Central memory CD8-positive, alpha-beta T cell (primary cell): ENCODE data around the gene RNF144A.

ENCODE experiments used
- ATAC-seq: fragments of 150-1000 bp; cut with Tn5 transposase; replicated peaks from 2 replicates; pipeline ENCODE4 v1.10.0; 2022; ENCODE audit warnings: mild to moderate bottlenecking, moderate FRiP score, moderate number of reproducible peaks; ENCODE audit not compliant: poor library complexity, severe bottlenecking; ENCODE audit errors: extremely low read depth
- DNase-seq, 2 donors: peaks; one replicate each; pipeline ENCODE4 v3.0.0; 2021; ENCODE audit warnings: low spot score in 2 of 2
- H3K27ac Mint-ChIP-seq: one replicate; pipeline ENCODE4 v1.8.0; 2022; ENCODE audit warnings: low read depth, mild to moderate bottlenecking, moderate library complexity, mixed read lengths
- H3K27me3 Mint-ChIP-seq: one replicate; pipeline ENCODE4 v1.8.0; 2022; ENCODE audit warnings: mixed read lengths
- H3K36me3 Mint-ChIP-seq: one replicate; pipeline ENCODE4 v1.8.0; 2022; ENCODE audit warnings: mild to moderate bottlenecking, moderate library complexity, mixed read lengths; ENCODE audit not compliant: insufficient read depth
- H3K4me1 Mint-ChIP-seq: one replicate; pipeline ENCODE4 v1.8.0; 2022; ENCODE audit warnings: mixed read lengths
- H3K4me3 Mint-ChIP-seq: one replicate; pipeline ENCODE4 v1.8.0; 2022; ENCODE audit warnings: mild to moderate bottlenecking, moderate library complexity, mixed read lengths
- H3K9me3 Mint-ChIP-seq: one replicate; pipeline ENCODE4 v1.8.0; 2022; ENCODE audit warnings: mixed read lengths

RNF144A gene

DNA sequence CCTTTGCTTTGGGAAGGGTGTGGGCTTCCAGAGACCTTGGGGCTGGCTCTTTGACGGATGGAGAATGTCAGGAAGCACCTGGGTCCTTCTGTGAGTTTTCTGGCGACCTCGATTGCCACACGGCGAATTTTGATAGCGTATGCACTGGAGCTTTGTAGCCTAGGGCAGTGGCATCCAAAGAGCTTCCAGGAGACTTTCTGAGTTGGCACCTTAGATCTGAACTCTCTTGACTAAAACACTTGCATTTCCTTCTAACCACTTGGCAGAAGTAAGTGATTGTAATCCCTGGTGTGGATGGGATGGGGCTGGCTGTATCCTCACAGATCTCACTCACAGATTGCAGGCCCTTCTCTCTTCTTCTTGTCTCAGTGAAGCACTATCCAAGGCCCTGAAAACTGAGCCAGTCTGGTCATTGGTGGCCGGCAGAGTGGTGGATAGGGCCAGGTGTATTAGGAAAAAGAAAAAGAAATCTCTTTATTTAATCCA, 7.8 kb downstream of the RNF144A start:
- Mint-ChIP-seq H3K27ac (peak overlapping the region; percentile 2), H3K27me3 (no peaks in the 10 kb centered on the region), H3K36me3 (peaks cover 2% of the 10 kb centered on the region), H3K4me1 (peaks cover 89% of the 10 kb centered on the region), H3K4me3 (no peak overlapping the region), H3K9me3 (no peaks in the 10 kb centered on the region)
- ATAC-seq (no peak), DNase-seq (no peak)

DNA sequence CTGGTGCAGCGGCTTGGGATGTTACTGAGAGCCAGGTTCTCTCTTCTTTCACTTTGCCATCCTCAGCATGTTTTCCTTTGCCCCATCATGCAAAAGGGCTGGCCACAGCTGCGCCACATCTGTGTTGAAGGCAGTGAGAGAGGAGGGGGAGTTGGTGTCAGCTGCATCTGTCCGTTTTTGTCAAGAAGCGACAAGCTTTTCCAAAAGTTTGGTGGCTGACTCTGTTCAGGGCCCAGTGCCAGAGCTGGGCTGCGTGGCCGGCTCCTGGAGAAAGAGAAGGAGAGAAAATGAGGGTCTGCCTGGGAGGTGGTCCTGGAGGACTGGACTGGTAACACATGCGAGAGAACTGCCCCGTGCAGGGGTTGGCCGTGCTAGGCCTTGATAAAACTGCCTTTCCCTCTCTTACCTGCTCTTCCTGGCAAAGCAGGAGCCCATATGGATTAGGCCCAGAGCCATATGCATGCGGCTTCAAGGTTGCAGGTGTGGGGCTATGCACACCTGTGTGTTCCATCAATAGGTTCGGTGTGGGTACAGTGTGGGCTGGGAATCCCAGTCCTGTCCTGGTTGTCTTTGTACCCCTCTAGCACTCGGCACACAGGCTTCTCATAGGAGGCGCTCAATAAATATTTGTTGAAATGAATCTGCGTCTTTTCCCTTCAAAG, 9.0 kb downstream of the RNF144A start:
- Mint-ChIP-seq H3K4me3 (no peak overlapping the region), H3K36me3 (peaks cover 2% of the 10 kb centered on the region), H3K27me3 (no peaks in the 10 kb centered on the region), H3K27ac (peak overlapping the region; percentile 2), H3K4me1 (peaks cover 79% of the 10 kb centered on the region), H3K9me3 (no peaks in the 10 kb centered on the region)
- DNase-seq (no peak), ATAC-seq (no peak)

DNA sequence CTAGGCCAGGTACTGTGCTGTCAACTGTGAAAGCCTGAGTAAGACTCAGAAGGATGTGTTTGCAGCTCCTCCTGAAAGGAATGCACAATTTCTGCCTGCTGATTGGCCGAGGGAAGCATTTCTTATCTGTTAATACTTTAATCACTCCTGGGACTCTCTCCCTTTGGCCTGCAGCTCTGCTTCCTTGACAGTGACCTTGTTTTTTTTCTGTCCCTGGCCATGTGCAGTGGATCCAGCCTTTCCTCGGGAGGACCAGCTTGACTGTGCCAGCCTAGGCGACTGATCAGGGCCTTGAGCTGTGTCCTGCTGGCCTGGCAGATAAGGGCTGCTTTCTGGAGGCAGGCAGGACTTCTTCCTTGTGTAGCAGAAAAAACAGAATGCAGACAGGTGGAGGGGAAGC, 10.0 kb downstream of the RNF144A start:
- peaks cover 4% of the 10 kb centered on the region for H3K36me3 Mint-ChIP-seq

DNA sequence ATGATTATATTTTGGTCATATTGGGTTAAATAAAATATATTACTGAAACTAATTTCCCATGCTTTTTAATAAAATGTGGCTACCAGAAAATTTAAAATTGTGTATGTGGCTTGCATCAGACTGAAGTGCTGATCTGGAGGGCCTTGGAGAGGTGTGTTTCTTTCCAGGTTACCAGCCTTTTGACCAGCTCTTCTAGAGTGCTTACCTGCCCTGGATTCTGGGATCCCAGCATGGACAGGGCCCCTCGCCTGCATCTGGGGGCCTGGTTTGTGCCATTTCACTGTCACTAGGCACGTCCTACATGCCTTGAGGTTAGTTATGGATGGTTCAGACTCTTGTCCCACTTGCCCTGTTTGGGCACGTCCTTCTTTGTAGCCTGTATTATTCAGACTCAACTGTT, 10.5 kb downstream of the RNF144A start:
- peak overlapping the region; percentile 87 for H3K27ac Mint-ChIP-seq

More for the DNA sequence above, 10.0 kb downstream of the RNF144A start:
- ATAC-seq: no peak
- no peak for DNase-seq
- no peak overlapping the region for H3K27ac Mint-ChIP-seq
- no peaks in the 10 kb centered on the region for H3K27me3 Mint-ChIP-seq
- peaks cover 78% of the 10 kb centered on the region for H3K4me1 Mint-ChIP-seq
- H3K9me3 Mint-ChIP-seq: no peaks in the 10 kb centered on the region
- H3K4me3 Mint-ChIP-seq: no peak overlapping the region

DNA sequence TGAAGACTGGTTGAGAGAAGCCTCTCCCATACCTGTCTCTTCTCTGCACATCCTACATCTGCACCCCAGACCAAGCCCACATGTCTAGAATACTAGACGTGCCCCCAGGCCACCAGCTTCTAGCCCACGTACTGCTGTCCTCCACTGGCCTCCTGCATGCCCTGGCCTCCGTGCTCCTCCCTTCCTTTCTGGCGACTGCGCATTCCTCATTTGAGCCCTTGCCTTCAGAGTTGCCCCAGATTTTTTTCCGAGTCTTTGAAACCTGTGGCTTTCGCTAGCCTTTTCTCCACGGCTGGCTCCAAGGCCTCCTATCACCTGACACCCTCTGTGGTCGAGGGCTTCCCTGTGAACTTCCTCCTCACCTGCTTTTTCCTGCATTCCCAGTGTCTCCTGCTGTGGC, 11.2 kb downstream of the RNF144A start:
- Mint-ChIP-seq H3K4me1 (peaks cover 80% of the 10 kb centered on the region), H3K27ac (peak overlapping the region; percentile 87)

More for the DNA sequence above, 10.5 kb downstream of the RNF144A start:
- ATAC-seq (no peak), DNase-seq (no peak)
- no peaks in the 10 kb centered on the region for H3K9me3 Mint-ChIP-seq
- peaks cover 80% of the 10 kb centered on the region for H3K4me1 Mint-ChIP-seq
- no peak overlapping the region for H3K4me3 Mint-ChIP-seq
- H3K36me3 Mint-ChIP-seq: peaks cover 4% of the 10 kb centered on the region
- no peaks in the 10 kb centered on the region for H3K27me3 Mint-ChIP-seq

DNA sequence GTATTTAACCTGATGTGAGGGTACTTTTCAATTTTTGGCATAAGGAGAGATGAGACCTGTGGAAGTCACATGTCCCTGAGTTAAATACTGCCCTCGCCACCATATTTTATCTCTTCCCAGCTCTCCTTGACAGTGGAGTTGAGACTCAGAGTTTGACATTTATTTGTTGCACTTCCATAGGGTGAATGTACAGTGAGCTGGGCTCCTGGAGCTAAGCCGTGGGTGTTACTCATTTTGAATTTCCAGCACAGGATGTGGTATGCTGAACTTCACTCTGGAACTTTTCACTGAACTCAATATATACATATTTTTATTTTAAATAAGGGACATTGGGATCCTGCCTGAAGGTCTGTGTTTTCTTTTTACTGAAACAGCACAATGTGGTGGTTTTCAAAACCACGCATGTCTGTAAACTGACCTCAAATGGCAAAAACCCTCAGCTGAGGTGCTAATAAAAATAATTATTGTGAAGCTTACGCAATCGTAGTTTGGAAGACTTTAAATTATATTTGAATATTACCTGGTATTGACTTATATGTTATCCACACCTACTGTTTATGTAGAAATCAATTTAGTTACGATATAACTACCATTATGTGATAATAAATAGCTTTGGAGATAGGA, 12.1 kb downstream of the RNF144A start:
- Mint-ChIP-seq H3K27ac (peak overlapping the region; percentile 87), H3K4me1 (peaks cover 77% of the 10 kb centered on the region)

More for the DNA sequence above, 11.2 kb downstream of the RNF144A start:
- no peaks in the 10 kb centered on the region for H3K27me3 Mint-ChIP-seq
- H3K4me3 Mint-ChIP-seq: no peak overlapping the region
- H3K36me3 Mint-ChIP-seq: peaks cover 4% of the 10 kb centered on the region
- no peak for DNase-seq
- H3K9me3 Mint-ChIP-seq: no peaks in the 10 kb centered on the region
- ATAC-seq: no peak

DNA sequence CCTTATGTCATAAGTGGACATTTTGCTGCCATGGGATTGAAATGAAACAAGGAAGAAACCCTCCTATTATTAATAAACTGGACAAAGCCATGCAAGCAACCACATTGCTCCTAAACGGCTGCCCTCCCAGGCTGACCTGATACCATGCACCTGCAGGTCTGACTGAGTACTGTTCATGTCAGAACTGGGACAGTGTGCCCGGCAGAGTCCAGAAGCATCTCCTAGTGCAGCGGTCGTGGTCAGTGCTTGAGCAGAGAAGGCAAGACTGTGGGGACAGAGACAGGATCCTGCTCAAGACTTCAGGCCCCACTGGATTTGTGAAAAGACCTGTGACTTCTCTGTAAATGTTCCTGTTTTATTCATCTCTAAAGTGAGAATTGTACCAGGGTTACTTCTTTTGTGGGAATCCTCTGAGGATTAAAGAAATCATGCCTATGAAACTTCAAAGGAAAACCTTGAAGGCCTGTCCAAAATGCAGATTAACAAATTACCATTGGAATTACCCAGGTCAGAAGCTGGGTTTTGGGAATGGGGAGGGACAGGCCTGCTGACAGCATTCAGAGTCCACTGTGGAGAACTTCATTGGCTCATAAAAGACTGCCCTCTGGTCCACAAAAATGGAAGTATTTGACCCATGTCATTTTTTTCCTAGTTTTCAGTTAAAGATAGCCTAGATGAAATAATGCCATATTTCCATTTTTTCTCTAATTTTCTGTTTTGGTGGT, 13.9 kb downstream of the RNF144A start:
- DNase-seq (no peak), ATAC-seq (no peak)
- H3K4me3 Mint-ChIP-seq: no peak overlapping the region
- H3K27me3 Mint-ChIP-seq: no peaks in the 10 kb centered on the region
- H3K27ac Mint-ChIP-seq: no peak overlapping the region
- H3K9me3 Mint-ChIP-seq: no peaks in the 10 kb centered on the region
- peaks cover 74% of the 10 kb centered on the region for H3K4me1 Mint-ChIP-seq
- peaks cover 2% of the 10 kb centered on the region for H3K36me3 Mint-ChIP-seq

More for the DNA sequence above, 12.1 kb downstream of the RNF144A start:
- ATAC-seq (no peak), DNase-seq (no peak)
- Mint-ChIP-seq H3K27me3 (no peaks in the 10 kb centered on the region), H3K4me3 (no peak overlapping the region), H3K36me3 (peaks cover 2% of the 10 kb centered on the region), H3K9me3 (no peaks in the 10 kb centered on the region)

DNA sequence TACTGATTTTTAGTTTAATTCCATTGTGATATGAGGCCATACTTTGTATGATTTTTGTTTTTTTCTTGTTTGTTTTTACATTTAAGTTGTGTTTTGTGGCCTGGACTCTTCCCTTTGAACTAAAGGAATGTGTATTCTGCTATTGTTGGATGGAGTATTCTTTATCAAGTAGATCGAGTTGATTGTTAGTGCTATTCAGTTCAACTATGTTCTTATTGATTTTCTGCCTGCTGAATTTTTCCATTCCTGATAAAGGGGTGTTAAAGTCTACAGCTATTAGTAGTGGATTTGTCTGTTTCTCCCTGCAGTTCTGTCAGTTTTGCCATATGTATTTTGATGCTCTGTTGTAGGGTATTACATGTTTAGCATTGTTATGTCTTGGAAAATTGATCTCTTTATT, 14.5 kb downstream of the RNF144A start:
- H3K4me1 Mint-ChIP-seq: peaks cover 74% of the 10 kb centered on the region

DNA sequence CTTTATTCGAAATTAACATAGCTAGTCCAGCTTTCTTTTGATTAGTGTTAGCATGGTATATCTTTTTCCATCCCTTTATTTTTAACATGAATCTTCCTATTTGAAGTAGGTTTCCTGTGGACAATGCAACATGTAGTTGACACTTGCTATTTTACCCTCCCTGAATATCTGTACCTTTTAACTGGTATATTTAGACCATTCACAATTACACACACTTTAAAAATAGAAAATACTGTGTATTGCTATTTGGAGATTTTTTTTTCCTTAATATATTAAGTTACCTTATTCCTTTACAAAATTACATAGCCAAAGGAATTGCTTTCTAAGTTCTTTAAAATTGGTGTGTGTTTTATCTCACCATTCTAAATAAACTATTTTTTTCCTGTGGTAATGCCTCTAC, 15.0 kb downstream of the RNF144A start:
- no peak for ATAC-seq
- DNase-seq: no peak
- no peaks in the 10 kb centered on the region for H3K9me3 Mint-ChIP-seq
- H3K27ac Mint-ChIP-seq: no peak overlapping the region
- H3K27me3 Mint-ChIP-seq: no peaks in the 10 kb centered on the region
- H3K4me1 Mint-ChIP-seq: peaks cover 72% of the 10 kb centered on the region
- peaks cover 2% of the 10 kb centered on the region for H3K36me3 Mint-ChIP-seq
- no peak overlapping the region for H3K4me3 Mint-ChIP-seq

More for the DNA sequence above, 14.5 kb downstream of the RNF144A start:
- ATAC-seq (no peak), DNase-seq (no peak)
- Mint-ChIP-seq H3K9me3 (no peaks in the 10 kb centered on the region), H3K4me3 (no peak overlapping the region), H3K27me3 (no peaks in the 10 kb centered on the region), H3K27ac (no peak overlapping the region), H3K36me3 (peaks cover 2% of the 10 kb centered on the region)

DNA sequence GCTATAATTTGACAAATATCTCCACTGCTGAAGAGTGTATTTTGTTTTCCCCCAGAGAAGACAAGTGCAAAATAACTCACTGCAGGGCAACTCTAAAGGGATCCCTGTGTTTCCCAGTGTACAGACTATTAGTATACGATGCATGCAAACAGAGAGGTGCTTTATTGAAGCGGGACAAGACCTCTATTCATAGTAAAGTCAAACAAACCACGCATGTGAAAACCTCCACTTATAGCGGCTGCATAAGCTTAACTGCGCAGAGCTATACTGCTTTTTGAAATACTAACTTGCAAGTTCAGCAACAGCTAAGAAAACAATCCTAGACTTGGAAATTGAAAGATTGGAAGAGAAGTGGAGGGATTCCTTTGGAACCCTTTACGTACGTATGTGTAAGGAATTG, 15.6 kb downstream of the RNF144A start:
- no peak for ATAC-seq
- peaks cover 2% of the 10 kb centered on the region for H3K36me3 Mint-ChIP-seq
- DNase-seq: no peak
- no peak overlapping the region for H3K27ac Mint-ChIP-seq
- H3K4me1 Mint-ChIP-seq: peaks cover 75% of the 10 kb centered on the region
- no peaks in the 10 kb centered on the region for H3K9me3 Mint-ChIP-seq
- H3K4me3 Mint-ChIP-seq: no peak overlapping the region
- H3K27me3 Mint-ChIP-seq: no peaks in the 10 kb centered on the region

DNA sequence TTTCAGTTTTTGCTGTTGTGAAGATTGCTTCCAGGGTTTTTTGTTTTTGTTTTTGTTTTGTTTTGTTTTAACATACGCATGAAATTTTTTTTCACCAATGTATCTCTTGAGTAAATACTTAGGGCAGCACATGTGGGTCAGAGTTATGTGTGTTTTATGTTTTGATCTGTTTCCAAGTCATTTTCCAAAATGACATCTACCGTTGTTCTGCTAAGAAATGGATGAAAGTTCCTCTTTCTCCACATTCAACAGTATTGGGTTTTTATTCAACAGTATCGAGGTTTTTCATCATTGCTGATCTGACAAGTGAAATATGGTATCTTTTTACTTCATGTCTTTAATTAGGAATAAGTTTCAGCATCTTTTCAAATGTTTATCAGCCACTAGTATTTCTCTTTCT, 16.7 kb downstream of the RNF144A start:
- DNase-seq (no peak), ATAC-seq (no peak)
- H3K4me3 Mint-ChIP-seq: no peak overlapping the region
- peaks cover 71% of the 10 kb centered on the region for H3K4me1 Mint-ChIP-seq
- no peaks in the 10 kb centered on the region for H3K9me3 Mint-ChIP-seq
- no peak overlapping the region for H3K27ac Mint-ChIP-seq
- H3K27me3 Mint-ChIP-seq: no peaks in the 10 kb centered on the region
- peaks cover 2% of the 10 kb centered on the region for H3K36me3 Mint-ChIP-seq

DNA sequence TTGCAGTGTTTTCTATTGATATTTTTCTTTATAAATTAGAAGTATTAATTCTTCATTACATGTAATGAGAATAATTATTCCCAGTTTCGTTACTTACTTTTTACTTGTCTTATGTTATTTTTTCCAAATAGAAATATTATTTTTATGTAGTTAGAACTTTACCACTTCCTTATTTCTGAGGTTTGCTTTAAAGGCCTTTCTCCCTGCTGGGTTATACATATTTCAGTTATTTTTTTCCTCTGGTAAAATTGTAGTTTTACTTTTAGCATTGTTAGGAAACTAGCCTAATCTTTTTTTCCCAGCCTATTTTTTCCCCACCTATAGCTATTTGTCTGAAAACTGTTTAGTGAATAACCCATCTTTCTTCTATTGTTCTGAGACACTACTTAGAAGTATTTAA, 17.1 kb downstream of the RNF144A start:
- no peak for ATAC-seq
- Mint-ChIP-seq H3K27me3 (no peaks in the 10 kb centered on the region), H3K4me3 (no peak overlapping the region), H3K27ac (no peak overlapping the region), H3K4me1 (peaks cover 71% of the 10 kb centered on the region), H3K9me3 (no peaks in the 10 kb centered on the region), H3K36me3 (peaks cover 2% of the 10 kb centered on the region)
- no peak for DNase-seq
